HG03439 (cell line): Measurements from ENCODE around the gene RNF220.

Experiments
- ATAC-seq: cut with Tn5 transposase; IDR thresholded peaks from one replicate; pipeline ENCODE4 v1.9.1; 2021; ENCODE audit warnings: mild to moderate bottlenecking, moderate library complexity; ENCODE audit not compliant: unreplicated experiment

RNF220 gene

DNA sequence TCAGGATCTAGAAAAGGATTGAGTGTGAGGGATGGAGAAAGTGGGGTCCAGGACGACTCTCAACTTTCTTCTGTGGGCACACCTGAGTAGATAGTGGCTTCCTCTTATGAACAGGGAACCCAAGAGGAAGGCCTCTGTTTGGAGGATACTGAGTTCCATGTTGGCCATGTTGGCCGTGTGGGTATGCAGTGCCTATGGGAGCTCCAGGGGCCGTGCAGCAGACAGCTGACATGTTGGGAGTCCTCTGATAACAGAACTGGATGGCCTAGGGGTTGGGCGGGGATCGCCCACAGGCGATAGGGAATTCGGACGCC lies 226.2 kb downstream of the RNF220 start:
- ATAC-seq, result no peak

DNA sequence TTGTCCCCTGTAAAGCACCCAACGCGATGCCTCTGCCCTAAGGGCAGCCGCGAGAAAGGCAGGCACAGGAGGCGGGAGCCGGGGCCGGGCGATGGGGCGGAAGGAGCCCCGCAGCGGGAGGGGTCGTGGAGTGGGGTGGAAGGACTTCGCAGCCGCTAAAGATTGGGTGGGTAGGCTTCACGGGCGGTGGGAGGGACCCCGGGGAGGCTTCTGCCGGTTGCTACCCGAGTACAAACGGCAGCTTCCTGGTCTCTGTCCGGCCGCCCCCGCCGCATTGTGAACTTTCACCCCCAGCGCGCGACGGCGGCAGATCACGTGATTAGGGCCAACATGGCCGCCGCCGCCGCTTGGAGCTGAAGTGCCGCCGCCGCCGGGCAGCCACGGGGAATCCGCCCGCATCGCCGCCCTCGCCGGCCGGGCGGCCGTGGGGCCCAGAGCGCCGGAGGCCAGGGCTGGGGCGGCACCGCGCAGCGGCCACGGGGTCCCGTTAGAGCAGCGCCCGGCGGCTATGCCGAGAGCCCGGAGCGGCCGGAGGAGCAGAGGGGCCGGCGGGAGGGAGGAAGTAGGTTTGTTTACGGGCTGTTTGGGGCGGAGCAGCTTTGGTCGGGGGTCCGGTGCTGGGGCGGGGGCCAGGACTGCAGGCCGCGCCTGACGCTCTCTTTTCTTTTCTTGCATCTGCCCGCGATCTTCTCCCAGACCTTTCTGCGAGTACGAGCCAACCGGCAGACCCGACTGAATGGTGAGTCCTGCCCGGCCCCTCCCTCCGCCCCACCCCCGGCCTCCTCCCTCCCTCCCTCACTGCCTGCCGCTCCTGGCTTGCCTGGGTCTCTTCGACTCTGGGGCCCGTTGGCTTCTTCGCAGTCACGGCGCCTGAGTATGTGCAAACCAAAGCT lies 226.8 kb downstream of the RNF220 start:
- ATAC-seq, result peak; percentile 63

DNA sequence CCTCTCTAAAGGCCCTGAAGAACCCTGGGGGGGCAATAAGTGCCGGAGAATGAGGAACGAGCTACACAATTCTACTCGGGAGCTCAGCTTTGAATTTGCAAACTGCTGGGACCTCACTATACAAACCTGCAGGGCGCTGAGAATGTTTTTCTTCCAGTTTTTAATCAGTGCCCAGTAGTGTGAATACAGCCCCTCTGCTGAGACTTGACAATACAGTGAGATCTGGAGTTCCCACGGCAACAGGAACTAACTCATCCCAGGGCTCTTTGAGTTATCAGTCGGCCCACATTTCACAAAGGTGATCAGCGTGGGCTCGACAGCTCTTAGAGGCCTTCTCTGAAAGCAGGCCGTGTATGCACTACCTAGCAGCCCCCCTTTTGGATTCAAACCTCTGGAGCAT lies 227.5 kb downstream of the RNF220 start:
- peak; percentile 2 for ATAC-seq

DNA sequence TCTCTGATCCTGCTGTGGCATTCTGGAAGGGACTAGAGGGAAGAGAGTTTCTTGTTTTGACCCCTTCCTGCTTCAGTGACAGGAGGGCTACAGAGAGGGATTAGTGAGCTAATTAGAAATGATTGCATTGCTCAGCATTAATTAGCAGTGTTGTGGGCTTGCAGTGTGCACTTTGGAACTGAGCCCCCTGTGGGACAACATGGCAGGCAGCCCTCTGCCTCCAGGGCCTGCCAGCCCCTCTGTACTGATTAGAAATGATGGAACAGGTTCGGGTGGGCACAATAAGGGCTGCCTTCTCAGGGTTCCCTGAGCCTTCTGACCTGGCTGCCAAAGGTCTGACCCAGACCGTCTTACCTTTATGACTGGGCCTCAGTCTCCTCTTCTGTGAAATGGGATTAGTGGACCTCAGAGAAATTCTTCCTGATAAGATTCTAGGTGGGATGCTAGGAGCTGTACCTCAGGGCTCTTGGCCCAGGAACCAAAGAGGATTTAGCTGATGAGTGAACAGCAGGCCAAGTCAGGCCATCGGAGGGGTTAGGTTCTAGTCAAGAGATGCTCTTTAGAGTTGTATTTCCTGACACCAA lies 229.6 kb downstream of the RNF220 start:
- no peak for ATAC-seq

DNA sequence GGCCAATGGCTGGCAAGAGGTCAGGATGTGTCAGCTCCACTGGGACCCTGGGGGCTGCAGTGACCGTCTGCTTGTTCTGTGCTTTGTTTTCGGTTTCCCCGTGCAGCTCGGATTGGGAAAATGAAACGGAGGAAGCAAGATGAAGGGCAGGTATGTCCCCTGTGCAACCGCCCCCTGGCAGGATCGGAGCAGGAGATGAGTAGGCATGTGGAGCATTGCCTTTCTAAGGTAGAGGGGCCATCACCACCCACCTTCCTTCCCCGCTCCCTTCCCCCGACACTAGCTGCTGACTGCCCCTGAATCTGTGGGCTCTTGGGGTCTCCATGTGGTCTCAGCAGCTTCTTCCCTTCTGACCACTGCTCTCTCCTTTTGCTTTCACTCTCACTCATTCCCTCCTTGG lies 230.4 kb downstream of the RNF220 start:
- ATAC-seq, result no peak

DNA sequence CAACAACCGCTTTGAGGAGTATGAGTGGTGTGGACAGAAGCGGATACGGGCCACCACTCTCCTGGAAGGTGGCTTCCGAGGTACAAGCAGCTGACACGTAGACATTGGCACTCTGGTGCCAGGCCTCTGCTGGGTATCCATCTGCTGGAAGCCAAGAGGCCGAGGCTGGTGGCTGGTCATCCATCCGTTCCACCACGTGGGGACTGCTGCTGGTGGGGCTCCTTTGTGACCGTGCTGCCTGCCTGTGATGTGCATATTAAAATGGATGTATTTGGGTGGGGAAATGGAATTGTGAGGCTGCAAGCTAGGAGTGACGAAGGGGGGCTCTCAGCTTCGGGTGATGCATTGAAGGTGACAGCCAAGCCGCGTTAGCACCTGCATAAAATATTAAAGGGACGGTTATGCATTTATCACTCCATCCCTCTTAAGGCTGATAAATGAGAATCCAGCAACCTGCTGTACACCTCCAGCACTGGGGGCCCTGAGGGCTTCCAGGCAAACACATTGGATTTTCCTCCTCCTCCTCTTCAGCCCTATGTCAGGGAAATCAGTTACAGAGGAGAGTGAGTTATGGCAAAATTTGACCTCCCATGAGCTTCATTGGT lies 231.1 kb downstream of the RNF220 start:
- ATAC-seq, result no peak

DNA sequence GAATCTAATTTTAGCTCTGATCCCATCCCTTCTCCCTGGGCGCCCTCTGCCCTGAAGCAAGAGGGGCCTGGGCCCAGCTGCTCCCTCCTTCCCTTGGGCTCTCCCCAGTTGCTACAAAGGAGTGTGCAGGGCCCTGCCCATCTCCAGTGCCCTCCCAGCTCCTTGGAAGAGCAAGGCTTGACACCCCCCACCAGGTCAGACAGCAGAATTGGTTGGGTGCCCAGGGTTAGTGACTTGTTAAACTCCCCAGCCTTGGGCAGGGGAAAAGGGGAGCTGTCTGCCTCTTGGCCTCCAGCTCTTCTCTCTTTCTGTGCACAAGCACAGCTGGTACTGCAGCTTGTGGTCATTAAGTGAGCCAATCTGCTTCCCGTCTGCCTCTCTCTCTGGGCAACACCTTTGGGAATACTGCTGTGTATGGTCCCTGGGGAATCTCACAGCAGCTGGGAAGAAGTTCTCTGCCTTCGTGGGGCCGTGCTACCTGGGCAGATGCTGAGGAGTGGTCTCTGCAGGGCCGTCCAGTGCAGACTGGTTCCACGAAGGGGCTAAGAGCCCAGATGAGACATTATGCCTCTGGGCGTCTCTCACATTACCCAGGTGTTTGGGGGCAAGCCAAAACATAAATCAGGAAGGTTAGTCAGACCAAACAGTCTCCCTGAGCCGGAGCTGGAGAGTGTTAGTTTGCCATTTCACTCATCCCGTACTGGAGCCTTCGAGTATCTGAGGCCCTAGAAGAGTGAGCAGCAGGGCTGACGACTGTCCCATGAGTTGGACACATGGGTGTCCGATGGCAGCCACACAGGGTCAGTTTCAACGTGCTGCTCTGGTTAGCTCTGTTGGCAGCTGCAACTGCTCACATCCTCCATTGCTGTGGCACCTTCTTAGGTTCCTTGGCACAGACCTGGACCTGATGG lies 231.9 kb downstream of the RNF220 start:
- ATAC-seq, result no peak

DNA sequence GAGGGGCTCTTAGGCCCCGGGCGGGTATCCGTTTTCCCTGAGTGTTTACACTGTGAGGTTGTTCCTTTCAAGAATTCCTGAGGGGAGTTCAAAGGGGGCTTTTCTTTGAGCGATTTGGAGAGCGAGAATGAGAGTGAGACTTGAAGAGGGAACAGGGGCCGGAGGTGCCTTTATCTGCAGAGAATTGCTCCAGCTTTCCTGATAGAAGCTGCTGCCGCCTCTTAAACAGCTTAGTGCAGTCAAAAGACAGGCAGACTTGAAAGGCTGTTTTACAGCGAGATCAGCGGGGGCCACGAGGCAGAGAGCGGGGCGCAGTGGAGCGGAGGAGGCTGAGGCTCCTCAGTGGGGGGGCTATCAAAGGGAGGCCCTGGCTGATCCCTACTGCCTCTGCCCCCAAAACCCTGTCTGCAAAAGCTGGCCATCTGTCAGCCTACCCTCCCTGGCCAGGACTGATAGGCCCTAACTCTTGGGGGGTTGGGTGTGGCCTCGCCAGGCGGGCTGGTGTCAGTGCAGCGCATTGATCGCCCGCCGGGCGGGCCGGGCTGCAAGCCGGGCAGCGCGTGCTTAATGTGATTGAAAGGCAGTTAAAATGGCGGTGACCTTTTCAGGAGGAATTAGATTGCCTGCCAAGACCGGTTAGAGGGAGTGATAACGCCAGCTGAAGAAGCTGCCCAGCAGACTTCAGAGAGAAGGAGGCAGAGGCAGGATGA lies 232.8 kb downstream of the RNF220 start:
- ATAC-seq, result no peak

DNA sequence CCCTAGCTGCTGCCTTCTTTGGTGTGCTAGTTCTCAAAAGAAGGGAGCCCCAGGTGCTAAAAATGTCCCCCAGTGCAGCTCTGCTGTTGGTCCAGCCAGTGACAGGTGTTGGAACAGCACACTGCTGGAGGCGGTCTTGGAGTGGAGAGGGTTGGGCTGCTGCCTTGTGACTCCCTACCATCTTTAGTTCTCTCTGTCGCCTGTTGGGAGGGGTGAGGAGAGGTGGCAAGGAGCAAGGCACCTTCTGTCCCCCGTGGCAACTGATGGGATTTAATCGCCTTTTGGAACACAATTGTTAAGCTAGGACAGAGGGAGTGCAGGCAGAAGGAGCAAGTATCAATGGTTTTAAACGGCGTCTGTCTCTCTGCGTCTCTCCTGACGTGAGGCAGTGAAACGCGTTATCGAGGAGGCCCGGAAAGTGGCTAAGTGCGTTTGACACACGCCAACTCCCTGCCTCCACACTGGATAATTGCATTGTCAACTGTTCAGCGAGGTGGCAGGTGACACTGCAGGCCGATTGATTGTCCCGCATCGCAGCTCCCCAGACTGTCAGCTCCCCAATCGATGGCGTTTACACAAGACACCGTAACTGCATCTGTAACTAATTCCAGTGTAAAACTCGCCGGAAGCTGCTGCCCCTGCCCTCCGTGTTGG lies 235.3 kb downstream of the RNF220 start:
- no peak for ATAC-seq

DNA sequence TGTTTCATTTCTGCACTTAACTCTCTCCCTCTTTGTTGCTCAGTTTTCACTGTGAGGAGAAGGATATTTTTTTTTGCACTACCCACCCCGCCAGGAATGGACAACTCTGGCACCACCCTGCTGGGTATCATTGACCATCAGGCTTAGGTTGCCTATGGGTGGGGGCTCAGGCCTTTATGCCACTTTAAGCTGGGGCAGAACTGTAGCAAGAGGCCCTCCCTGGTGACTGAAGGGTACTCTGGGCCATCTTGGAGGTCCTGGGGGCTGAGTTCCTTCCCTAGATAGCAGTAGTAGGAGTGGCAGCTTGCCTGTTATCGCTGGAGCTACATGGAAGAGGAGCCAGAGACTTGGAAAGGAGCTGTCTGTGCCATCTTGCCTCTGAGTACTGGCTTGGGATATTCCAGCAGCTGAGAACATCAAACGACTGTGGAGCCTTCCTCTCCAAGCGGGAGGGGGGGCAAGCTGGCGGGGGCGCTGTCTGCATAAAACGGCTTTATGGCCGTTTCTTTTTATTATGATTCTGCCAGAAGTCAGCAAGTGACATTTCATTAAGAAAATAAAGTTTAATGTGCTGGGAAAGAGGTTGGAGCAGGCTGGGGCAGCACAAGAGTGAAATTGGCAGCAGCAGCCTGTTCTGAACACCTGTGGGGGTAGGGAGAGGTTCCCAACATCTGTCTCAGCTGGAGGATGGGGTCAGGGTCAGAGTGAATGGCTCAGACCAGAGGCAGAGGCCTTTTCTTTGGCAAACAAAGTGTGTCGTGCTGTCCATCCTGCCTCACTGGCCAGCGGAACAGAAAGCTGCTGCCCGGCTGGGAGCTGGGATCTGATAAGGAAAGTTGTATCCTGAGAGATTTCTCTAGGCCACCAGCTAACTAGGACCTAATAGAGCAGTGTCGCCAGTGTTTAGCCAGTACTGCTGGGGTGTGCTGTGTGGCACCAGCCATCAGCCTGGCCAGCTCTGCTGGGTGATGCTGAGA lies 236.4 kb downstream of the RNF220 start:
- no peak for ATAC-seq

DNA sequence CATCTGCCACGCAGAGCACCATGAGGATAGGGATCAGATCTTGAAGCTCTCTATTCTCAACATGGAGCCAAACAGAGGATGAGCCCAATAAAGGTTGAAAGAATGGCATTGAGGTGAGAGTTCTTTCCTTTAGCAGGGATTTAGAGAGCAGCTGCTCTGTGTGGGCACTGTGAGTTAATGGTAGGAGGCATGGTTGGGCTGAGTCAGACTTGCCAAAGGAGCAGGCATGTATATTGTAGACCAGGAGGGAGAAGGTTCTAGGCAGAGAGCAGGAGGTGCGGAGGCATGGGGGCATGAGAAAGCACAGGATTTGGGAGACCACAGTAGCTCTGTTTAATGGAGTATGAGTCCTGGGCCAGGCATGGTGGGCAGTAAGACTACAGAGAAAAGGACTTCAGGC lies 237.2 kb downstream of the RNF220 start:
- no peak for ATAC-seq

DNA sequence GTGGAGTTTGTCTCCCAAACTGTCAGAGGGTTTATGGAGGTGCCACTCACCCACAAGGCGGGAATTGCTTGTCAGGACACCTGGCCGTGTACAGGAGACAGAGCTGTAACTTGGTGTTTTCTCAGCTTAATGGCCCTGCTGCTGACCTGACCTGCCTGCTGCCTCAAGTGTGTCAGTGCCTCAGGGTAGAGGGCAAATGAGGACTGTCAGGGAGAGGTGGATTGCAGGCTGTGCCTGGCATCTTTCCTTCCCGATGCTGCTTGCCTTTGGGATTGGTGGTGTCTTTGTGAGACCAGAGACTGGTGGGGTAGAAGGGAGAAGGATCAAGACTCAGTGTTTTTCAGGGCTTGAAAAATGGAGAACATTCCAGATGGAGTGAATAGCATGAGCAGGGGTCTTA lies 237.9 kb downstream of the RNF220 start:
- ATAC-seq, result no peak

DNA sequence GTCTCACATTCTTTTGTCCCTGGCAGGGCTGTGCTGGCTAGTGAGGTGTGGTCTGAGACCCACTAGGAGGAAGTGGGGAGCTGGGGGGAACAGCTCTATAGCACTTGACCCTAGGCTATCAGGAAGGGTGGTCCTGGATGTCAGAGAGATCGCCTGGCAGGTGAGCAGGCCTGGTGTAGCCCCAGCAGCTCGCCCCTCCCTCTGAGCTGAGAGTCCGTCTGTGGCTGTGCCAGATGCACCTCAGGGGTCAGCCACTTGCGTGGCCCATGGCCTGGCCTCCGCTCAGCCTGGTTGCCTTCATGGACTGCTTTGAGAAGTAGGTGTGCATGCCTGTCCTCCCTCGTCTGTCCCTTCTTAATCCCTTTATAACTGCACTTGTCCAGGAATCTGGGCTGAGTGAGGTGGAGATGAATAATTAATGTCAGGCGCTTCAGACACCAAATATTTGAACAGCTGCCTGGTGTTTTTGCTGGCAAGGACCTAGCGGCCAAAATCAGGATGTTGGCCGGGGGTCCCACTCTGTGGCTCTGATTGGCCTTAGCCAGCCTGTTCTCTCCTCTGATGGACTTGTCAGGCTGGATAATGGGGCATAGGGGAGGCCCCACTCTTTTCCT lies 238.8 kb downstream of the RNF220 start:
- ATAC-seq, result no peak

DNA sequence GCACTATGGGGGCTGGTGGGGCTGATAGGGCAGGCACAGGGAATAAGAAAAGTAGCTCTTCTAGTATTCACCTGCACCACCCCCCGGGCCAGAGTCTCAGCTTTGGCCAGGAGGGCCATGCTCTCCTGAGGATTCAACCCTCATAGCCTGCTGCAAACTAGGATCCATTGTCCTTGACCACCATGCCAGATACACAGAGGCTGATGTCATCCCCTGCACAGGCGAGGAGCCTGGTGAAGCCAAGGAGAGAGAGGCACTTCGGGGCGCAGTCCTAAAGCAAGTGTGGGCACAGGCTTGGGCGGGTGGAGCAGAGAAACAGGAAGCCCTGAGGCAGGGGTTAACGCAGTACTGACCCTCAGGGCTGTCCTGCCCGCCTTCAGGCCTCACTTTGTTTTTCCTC lies 239.8 kb downstream of the RNF220 start:
- ATAC-seq, result no peak

DNA sequence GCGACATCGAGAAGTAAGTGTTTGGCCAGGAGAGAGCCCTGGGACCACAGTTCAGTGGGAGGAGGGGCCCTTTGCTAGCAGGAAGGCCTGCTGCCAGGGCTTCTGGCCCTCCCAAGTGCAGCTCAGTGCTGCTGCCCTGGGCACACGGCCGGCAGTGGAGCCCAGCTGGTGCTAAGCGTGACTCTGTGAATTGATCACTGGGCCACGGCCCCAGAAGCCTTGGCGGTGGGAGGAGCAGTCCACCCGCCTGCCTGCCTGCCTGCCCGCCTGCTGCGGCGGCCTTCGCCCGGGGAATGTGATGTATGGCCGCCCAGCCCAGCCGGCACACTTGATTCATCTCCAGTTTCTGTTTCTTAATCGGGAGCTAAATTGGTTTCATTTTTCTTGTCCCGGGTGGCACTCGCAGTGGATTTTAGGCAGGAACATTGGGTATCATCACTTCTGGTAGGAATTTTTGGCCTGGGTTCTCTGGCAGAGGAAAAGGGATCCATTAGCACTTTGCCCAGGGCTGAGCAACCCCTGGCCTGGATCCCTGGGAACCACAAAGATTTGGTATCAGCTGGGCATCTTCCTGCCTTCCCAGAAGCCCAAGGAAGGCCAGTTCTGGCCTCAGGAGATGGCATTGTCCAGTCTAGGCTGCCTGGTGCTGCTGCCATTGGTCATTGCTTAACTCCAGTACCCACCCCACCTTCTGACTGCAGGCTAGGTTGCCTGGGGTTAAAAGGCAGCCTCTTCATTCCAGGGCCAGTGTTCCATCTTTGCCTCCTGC lies 240.6 kb downstream of the RNF220 start:
- ATAC-seq, result no peak

DNA sequence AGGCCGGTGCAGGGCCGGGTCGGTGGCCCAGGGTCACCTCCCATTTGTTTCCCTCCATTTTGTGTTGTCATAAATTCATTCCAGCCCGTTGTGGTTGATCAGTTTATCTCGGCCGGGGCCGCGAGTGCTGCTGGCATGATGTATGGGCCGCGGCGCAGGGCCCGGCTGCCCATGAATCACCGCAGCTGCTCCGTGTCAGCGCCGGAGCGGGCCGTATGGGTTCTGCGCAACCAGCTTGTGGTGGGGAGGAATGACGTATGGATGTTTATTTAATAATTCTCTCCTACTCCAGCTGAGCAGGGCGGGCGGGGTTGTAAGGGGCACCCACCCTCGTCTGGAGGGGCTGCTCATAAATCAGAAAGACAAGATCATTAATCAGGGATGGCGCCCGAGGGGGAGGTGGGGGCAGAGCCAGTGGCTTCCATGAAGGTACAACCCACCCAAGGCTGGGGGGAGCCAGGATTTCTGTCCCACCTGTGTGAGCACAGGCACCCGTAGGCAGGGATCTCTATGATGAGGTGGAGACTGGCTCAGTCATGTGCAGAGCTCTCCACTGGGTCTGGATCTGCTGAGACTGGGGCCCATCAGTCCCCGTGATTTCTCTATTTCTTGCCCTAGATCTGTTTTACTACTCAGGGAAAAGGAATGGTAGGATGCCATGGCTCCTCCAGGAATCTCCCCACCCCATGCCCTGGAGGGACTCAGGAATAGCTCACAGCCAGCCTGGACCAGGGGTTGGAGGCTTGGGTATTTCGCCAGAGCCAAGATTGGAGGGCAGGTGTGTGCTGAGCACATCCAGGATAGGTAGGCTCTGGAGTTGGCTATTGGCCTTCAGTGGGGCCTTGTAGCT lies 241.4 kb downstream of the RNF220 start:
- no peak for ATAC-seq

DNA sequence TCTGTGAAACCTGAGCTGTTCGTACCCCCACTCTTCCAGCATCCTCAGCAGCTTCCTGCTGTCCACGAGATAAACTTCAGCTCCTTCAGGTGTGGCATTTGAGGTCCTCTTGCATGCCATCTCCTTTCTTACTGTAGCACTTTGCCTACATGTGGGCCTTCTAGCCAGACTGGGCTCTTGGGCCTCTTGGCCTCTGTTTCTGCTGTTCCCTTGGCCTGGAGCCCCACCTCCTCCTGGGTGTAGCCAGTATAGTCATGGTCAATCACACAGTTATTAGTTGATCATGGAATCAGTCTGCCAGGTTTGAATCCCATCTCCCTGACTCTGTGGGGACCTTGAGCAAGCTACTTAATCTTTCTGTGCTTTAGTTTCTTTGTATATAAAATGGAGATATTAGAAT lies 242.8 kb downstream of the RNF220 start:
- no peak for ATAC-seq
